ENCODE results near the gene PPP1R15B. TPM values are rescaled to one million over a fixed set of nuclear protein-coding genes. Genes with fewer than 3 reads are reported as not detected.
A peak's percentile ranks its signal among the peaks of the same experiment; 100 is the strongest.

PPP1R15B gene
- polyA plus RNA-seq, 2 of the 4 experiments (the other 2 are of a cell fraction), result 26.9 to 51.9 TPM

DNA sequence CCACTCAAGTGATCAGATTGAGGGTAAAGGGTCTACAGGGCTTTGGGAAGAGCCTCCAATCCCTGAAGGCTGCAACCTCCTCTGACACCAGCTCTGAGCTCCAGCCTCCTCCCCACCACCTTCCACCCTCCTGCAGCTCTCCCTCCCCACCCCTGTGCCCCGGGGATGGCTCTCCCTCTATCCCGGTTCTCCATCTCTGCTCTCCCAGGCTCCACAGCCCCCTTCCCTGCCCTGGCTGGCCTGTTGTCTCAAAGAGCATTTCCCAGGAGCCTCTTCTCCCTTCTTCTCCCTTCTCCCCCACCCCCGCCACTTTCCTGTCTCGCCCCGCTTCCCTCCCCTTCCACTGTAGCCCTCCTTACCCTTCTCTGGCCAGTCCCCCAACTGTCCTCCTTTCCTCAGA is 53.0 kb downstream of the PPP1R15B start:
- H3K27ac ChIP-seq, result peak overlapping the region in 1 of 2 experiments; percentile 65; a peak in 3 of 6 replicates
- TF ChIP-seq ZNF302 (CRISPR knock-in tag; IDR thresholded peaks at IDR 0.05), result no peak
- TF ChIP-seq ESRRA (IDR thresholded peaks at IDR 0.05; ENCODE audit: borderline replicate concordance, low read length), result no peak
- TF ChIP-seq ZC3H11A (IDR thresholded peaks at IDR 0.05), result no peak
- no peaks in the 10 kb centered on the region for H3K9me3 ChIP-seq
- H3K4me3 ChIP-seq, result no peak overlapping the region
- DNase-seq (ENCODE audit: low read depth in 1 of 2, low spot score in 1 of 2) (no peak), ATAC-seq (no peak; a peak in 2 of 6 replicates), FAIRE-seq (no peak)
- peak overlapping the region; percentile 33; the same call in 2 of the 3 replicates for H3K4me2 ChIP-seq
- 67% methylated on average over 5 of the region's 5 CpGs for WGBS (ENCODE audit: missing lambda C conversion rate)
- H3K4me1 ChIP-seq, result peaks cover 25% of the 10 kb centered on the region
- CTCF ChIA-PET, result interaction anchor here (1.5 to 27.1 kb wide), 7 partner anchors 9 to 196 kb away, joined by 3 to 840 read pairs (median 133); partner anchors contain the start of genes GOLT1A and REN
- POLR2A ChIA-PET, result no interaction called here

DNA sequence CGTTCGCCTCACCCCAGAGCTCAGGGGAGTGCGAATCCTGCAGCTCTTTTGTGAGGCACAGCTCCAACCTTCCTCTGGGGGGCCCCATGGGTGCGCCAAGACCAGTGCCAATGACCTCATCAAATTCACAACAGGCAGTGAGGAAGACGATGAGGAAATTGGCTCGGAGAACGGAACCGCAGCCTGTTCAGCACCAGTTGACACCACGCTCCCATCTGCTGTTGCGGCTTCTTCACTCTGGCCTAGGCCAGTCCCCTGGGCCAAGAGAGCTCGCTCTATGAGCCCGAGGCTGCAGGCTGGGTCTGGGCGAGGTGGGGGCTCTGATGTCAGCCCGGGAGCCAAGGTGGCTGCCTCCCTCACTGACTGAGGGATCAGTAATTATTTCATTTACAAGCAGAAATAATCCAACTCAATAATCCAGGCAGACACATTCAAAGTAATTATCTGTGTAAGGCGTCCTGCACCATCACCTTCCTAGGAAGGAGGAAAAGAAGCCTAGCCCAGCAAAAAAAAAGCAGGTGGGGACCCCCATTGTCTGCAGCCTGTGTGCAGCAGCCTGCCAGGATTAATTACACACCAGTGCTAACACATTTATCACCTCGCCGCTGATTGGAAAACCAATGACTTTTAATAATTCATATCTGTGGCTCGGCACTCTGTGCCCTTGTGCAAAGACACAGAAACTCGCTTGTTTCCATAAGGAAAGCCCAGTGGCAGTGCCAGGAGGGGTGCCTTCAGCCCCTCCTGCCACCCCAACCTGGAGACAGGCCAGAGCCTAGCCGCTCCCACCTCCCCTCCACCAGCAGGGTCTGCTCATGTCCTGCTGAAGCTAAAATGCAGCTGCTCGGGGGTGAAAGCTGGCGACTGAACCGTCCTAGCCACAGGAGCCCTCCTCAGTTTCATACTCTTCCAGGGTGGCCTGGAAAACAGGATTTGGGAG is 53.8 kb downstream of the PPP1R15B start:
- peak overlapping the region in 1 of 2 experiments; percentile 65; a peak in 1 of 6 replicates for H3K27ac ChIP-seq
- TF ChIP-seq FOXS1 (CRISPR knock-in tag; IDR thresholded peaks at IDR 0.05) (no peak), TP53 (CRISPR knock-in tag; IDR thresholded peaks at IDR 0.05) (no peak), NPAS2 (CRISPR knock-in tag; IDR thresholded peaks at IDR 0.05; ENCODE audit: borderline replicate concordance) (no peak), JUNB (IDR thresholded peaks at IDR 0.05) (no peak), EHMT2 (IDR thresholded peaks at IDR 0.05; ENCODE audit: low read depth) (no peak)
- TF ChIP-seq, protein P1, sequence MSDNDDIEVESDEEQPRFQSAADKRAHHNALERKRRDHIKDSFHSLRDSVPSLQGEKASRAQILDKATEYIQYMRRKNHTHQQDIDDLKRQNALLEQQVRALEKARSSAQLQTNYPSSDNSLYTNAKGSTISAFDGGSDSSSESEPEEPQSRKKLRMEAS (IDR thresholded peaks at IDR 0.05), result no peak
- TF ChIP-seq, protein P2, sequence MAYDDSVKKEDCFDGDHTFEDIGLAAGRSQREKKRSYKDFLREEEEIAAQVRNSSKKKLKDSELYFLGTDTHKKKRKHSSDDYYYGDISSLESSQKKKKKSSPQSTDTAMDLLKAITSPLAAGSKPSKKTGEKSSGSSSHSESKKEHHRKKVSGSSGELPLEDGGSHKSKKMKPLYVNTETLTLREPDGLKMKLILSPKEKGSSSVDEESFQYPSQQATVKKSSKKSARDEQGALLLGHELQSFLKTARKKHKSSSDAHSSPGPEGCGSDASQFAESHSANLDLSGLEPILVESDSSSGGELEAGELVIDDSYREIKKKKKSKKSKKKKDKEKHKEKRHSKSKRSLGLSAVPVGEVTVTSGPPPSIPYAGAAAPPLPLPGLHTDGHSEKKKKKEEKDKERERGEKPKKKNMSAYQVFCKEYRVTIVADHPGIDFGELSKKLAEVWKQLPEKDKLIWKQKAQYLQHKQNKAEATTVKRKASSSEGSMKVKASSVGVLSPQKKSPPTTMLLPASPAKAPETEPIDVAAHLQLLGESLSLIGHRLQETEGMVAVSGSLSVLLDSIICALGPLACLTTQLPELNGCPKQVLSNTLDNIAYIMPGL (CRISPR knock-in tag; IDR thresholded peaks at IDR 0.05; ENCODE audit: borderline replicate concordance), result no peak
- TF ChIP-seq, protein P3, sequence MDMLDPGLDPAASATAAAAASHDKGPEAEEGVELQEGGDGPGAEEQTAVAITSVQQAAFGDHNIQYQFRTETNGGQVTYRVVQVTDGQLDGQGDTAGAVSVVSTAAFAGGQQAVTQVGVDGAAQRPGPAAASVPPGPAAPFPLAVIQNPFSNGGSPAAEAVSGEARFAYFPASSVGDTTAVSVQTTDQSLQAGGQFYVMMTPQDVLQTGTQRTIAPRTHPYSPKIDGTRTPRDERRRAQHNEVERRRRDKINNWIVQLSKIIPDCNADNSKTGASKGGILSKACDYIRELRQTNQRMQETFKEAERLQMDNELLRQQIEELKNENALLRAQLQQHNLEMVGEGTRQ (IDR thresholded peaks at IDR 0.05), result no peak
- POLR2A ChIA-PET, result no interaction called here
- no peak overlapping the region for H3K4me2 ChIP-seq
- H3K4me1 ChIP-seq, result peaks cover 20% of the 10 kb centered on the region
- no peaks in the 10 kb centered on the region for H3K9me3 ChIP-seq
- CTCF ChIA-PET, result interaction anchor here (0.7 to 27.1 kb wide), 9 partner anchors 8 to 195 kb away, joined by 3 to 840 read pairs (median 12); partner anchors contain the start of genes GOLT1A and REN
- H3K4me3 ChIP-seq, result no peak overlapping the region
- DNase-seq (ENCODE audit: low read depth in 1 of 2, low spot score in 1 of 2) (no peak), FAIRE-seq (no peak), ATAC-seq (peak in 1 of 2 experiments; percentile 6; a peak in 1 of 6 replicates)
- WGBS (ENCODE audit: missing lambda C conversion rate), result 90% methylated on average over 23 of the region's 23 CpGs

DNA sequence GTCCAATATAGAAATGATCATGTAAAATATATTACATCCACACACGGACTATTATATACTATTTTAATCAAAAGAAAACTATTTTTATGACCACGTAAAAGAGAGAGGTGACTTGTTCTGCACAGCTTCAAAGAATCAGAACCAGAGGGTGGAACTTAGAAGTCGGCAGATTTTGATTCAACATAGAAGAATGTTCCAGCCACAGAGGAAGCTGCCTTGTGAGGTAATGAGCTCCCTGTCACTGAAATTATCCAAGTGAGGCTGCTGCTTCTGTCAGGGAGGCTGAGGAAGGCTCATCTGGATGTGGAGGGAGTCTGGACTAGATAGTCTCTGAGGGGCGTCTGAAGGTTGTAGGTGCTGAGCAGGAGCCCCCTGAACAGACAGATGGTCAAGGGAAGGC is 54.6 kb downstream of the PPP1R15B start:
- WGBS (ENCODE audit: missing lambda C conversion rate), result 84% methylated on average over 4 of the region's 4 CpGs
- Histone ChIP-seq H3K4me1 (peaks cover 20% of the 10 kb centered on the region), H3K4me3 (no peak overlapping the region), H3K27ac (no peak overlapping the region), H3K9me3 (no peaks in the 10 kb centered on the region), H3K4me2 (no peak overlapping the region)
- ATAC-seq (no peak), FAIRE-seq (no peak), DNase-seq (ENCODE audit: low read depth in 1 of 2, low spot score in 1 of 2) (no peak)
- CTCF ChIA-PET, result interaction anchor here (0.7 to 27.1 kb wide), 6 partner anchors 19 to 194 kb away, joined by 3 to 840 read pairs (median 141); partner anchors contain the start of genes GOLT1A and REN
- POLR2A ChIA-PET, result no interaction called here
- TF ChIP-seq HDAC2 (IDR thresholded peaks at IDR 0.05), result no peak
- TF ChIP-seq JUN (IDR thresholded peaks at IDR 0.05), result no peak
- TF ChIP-seq RAD21 (conservative IDR thresholded peaks at IDR 0.05 in 1 of 2, IDR thresholded peaks at IDR 0.05 in 1 of 2), result no peak
- no peak for TF ChIP-seq CHD4 (IDR thresholded peaks at IDR 0.05; ENCODE audit: borderline replicate concordance)
- TF ChIP-seq PHF8 (IDR thresholded peaks at IDR 0.05; ENCODE audit: borderline replicate concordance, low read depth), result no peak
- TF ChIP-seq MAZ (IDR thresholded peaks at IDR 0.05; ENCODE audit: borderline replicate concordance, low read depth, low read length), result no peak
- no peak for TF ChIP-seq JUNB (IDR thresholded peaks at IDR 0.05)
- TF ChIP-seq, protein P2 (CRISPR knock-in tag; IDR thresholded peaks at IDR 0.05; ENCODE audit: borderline replicate concordance), result no peak
- TF ChIP-seq, protein P3 (IDR thresholded peaks at IDR 0.05), result no peak
- TF ChIP-seq, protein P4, sequence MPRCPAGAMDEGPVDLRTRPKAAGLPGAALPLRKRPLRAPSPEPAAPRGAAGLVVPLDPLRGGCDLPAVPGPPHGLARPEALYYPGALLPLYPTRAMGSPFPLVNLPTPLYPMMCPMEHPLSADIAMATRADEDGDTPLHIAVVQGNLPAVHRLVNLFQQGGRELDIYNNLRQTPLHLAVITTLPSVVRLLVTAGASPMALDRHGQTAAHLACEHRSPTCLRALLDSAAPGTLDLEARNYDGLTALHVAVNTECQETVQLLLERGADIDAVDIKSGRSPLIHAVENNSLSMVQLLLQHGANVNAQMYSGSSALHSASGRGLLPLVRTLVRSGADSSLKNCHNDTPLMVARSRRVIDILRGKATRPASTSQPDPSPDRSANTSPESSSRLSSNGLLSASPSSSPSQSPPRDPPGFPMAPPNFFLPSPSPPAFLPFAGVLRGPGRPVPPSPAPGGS (IDR thresholded peaks at IDR 0.05), result no peak
- TF ChIP-seq ZSCAN20 (CRISPR knock-in tag; IDR thresholded peaks at IDR 0.05), result no peak
- no peak for TF ChIP-seq KDM5A (IDR thresholded peaks at IDR 0.05)
- TF ChIP-seq CEBPB (IDR thresholded peaks at IDR 0.05), result no peak
- no peak for TF ChIP-seq NPAS2 (CRISPR knock-in tag; IDR thresholded peaks at IDR 0.05; ENCODE audit: borderline replicate concordance)
- TF ChIP-seq, protein P5, sequence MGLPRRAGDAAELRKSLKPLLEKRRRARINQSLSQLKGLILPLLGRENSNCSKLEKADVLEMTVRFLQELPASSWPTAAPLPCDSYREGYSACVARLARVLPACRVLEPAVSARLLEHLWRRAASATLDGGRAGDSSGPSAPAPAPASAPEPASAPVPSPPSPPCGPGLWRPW (IDR thresholded peaks at IDR 0.05), result no peak

All from A549 (cell line).